D721Med (cell line): ENCODE results near the gene HIVEP1.

Experiments
- DNase-seq: peaks from one replicate; pipeline ENCODE4 v3.0.0; 2011; ENCODE audit warnings: low spot score; ENCODE audit not compliant: insufficient read length
- FAIRE-seq: peaks from 2 replicates; lab custom pipeline; 2011; peaks lifted over from hg19 to GRCh38; lab: Jason Lieb, UNC
- TF ChIP-seq, protein P1 (sequence below): IDR thresholded peaks from 2 replicates; pipeline ENCODE4 v1.5.1; 2012; ENCODE audit warnings: mild to moderate bottlenecking, control low read depth; ENCODE audit not compliant: insufficient read depth; ENCODE audit errors: missing control alignments

Gene HIVEP1

DNA sequence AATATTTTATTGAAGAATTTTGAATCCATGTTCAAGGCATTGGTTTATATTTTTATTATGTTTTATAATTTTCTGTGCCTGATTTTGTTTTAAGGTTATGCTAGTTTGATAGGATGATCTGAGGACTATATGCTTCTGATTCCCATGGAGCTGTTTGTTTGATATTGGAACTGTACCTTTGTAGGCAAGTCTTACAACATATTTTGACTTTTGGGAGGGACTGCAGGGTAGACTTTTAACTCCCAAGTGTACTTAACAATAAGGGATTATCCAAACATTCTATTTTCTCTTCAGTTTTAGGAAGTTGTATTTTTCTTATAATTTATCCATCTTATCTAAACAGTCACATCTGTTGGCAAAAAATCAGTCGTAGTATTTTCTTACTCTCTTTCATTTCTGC lies 82.6 kb downstream of the HIVEP1 start:
- FAIRE-seq (no peak), DNase-seq (no peak)
- TF ChIP-seq, protein P1, sequence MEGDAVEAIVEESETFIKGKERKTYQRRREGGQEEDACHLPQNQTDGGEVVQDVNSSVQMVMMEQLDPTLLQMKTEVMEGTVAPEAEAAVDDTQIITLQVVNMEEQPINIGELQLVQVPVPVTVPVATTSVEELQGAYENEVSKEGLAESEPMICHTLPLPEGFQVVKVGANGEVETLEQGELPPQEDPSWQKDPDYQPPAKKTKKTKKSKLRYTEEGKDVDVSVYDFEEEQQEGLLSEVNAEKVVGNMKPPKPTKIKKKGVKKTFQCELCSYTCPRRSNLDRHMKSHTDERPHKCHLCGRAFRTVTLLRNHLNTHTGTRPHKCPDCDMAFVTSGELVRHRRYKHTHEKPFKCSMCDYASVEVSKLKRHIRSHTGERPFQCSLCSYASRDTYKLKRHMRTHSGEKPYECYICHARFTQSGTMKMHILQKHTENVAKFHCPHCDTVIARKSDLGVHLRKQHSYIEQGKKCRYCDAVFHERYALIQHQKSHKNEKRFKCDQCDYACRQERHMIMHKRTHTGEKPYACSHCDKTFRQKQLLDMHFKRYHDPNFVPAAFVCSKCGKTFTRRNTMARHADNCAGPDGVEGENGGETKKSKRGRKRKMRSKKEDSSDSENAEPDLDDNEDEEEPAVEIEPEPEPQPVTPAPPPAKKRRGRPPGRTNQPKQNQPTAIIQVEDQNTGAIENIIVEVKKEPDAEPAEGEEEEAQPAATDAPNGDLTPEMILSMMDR = no peak

DNA sequence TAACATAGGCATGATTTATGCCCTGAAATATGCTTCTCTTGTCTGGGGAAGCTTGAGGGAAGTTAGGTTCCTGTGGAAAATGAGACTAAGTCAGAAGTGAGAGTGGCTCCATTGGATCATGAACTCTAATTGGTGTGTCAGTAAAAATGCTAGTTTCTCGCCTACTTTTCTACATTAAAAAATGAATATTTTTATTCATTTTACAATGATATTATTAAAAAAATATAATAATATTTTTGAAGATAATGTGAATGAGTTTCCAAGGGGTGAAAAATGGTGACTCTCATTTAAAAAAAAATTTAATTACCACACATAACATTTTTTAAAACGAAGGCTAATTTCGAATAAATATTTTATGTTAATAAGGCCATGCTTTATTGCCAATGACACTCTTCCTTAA lies 84.2 kb downstream of the HIVEP1 start:
- DNase-seq (no peak), FAIRE-seq (no peak)
- TF ChIP-seq, protein P1 = no peak

DNA sequence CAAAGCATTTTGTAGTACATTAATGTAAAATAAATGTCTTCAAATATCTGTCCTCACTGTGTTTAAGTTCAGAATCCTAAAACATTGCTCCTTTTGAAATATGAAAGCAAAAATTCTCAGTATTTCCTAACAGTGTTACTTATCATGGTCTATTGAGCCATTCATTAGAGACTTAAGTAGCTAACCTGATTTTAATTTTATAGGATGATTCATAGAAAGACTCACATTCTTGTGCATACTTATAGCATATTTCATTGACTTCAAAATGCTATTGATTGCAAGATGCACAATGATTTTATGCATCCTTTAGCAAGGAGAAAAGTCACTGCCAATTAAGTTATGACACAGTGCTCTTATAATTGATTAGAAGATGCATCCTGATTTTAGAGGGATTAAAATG lies 85.7 kb downstream of the HIVEP1 start:
- FAIRE-seq (peak; percentile 21), DNase-seq (no peak)
- TF ChIP-seq, protein P1 = no peak

DNA sequence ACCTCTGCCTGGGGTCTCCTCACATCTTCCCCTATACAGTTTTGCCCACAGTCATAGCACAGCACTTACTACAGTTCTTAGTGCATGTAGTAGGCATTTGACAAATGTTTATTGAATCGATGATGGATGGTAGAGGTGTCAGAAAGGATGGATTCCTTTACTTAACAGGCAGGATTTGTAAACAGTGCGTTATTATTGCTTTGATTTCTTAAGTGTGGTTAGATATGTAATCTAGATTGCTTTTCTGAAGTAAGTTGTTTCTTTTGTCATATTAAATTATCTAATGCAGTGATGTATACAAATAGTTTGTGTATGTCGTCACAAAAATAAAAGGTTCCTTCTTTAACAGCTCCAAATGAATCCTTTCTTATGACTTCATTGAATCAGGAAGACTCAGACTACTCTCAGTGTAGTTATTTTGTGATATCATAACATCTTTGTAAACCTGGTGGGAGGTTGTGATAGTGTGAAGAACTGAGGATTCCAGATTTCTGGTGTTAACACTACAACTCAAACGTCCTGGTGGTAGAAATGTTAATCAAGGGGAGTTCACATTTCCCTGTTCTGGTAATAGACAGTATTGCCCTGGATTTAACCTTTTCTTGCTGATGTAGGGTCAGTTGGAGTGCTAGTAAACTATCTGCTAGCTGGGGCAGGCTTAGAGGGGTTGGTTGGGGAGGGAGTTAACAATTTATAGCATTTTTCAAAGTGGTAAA lies 87.7 kb downstream of the HIVEP1 start:
- no peak for FAIRE-seq
- TF ChIP-seq, protein P1 = no peak
- no peak for DNase-seq

DNA sequence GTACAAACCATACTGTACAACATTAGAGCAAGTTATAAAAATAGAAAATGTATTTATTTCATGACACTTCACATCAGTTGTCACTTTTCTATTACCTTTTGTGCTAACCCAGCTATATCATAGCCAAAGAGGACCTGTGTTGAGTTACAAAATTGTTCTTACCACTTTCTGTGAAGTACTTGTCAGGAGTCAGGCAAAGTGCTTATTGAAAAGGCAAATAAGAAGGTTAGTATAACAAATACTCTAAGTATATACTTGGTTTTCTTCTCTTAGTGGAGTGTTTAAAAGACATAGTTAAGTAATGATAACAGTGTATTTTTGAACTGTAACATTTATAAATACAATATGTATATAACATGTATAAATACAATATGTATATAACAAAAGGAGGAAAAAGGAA lies 88.9 kb downstream of the HIVEP1 start:
- no peak for FAIRE-seq
- TF ChIP-seq, protein P1 = no peak
- no peak for DNase-seq

DNA sequence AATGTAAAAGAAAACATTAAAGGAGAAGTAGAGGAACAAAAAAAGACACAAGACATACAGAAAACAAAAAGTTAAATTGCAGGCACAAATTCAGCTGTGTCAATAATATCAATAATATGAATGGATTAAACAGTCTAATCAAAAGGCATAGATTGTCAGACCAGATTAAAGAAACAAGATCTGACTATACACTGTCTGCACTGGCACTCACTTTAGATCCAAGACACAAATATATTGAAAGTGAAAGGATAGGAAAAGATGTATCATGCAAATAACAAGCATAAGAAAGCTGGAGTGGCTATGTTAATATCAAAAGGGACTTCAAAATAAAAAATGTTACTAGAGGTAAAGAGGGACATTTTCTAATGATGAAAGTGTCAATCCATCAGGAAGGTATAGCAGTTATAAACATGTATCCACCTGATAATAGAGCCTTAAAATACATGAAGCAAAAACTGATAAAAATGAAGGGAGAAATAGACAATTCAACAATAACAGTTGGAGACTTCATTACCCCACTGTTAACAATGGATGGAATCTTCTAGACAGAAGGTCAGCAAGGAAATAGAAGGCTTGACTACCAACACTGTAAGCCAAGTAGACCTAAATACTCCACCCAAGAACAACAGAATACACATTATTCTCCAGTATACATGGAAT lies 89.7 kb downstream of the HIVEP1 start:
- TF ChIP-seq, protein P1 = no peak
- FAIRE-seq (no peak), DNase-seq (no peak)

DNA sequence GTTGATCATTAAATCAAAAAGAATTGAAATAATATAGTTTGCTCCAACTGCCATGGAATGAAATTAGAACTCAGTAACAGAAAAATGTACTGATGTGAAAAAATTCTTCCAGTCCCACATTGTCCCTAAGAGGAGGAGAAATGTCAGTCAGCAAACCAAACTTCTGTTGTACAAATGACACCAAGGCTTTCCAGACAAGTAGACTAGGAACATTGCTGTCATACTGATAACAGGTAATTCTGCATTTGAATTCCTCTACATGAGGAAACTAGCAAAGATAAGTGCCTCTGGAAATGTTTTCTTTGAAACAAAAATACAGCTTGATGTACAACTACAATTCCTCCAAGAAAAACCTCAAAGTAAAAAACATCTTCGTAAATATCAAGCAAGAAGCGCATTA lies 90.2 kb downstream of the HIVEP1 start:
- DNase-seq = no peak
- TF ChIP-seq, protein P1 = no peak
- FAIRE-seq = no peak
